ENCODE measurements around the gene NPM3. TPM values are rescaled to one million over a fixed set of nuclear protein-coding genes. Genes with fewer than 3 reads are reported as not detected.

Gene NPM3
- total and polyA plus RNA-seq, 8 donors, result 30.7 to 54.9 (median 51.2) TPM

- Histone ChIP-seq H3K36me3 (no peaks in the 10 kb centered on the region), H3K27ac (no peak overlapping the region), H3K4me1 (peaks cover 19 to 68% of the 10 kb centered on the region in 2 donors), H3K27me3 (peaks cover 36 to 71% of the 10 kb centered on the region in 2 donors), H3K9me3 (no peaks in the 10 kb centered on the region), H3K4me3 (no peak overlapping the region)
- intact Hi-C loops (cut with DNase I), result loop anchor here in 1 of 2 donors (10.0 kb wide), 1 partner anchor 173 kb away; no protein-coding TSS in a partner anchor
- no peak for ATAC-seq
- TF ChIP-seq, protein P1, sequence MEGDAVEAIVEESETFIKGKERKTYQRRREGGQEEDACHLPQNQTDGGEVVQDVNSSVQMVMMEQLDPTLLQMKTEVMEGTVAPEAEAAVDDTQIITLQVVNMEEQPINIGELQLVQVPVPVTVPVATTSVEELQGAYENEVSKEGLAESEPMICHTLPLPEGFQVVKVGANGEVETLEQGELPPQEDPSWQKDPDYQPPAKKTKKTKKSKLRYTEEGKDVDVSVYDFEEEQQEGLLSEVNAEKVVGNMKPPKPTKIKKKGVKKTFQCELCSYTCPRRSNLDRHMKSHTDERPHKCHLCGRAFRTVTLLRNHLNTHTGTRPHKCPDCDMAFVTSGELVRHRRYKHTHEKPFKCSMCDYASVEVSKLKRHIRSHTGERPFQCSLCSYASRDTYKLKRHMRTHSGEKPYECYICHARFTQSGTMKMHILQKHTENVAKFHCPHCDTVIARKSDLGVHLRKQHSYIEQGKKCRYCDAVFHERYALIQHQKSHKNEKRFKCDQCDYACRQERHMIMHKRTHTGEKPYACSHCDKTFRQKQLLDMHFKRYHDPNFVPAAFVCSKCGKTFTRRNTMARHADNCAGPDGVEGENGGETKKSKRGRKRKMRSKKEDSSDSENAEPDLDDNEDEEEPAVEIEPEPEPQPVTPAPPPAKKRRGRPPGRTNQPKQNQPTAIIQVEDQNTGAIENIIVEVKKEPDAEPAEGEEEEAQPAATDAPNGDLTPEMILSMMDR (IDR thresholded peaks at IDR 0.05), result no peak
- DNase-seq, result peak in 1 of 4 donors; percentile 49
These were observed 5.0 kb downstream of the NPM3 start for GRCh38 chr10:101778151-101778780.

DNA sequence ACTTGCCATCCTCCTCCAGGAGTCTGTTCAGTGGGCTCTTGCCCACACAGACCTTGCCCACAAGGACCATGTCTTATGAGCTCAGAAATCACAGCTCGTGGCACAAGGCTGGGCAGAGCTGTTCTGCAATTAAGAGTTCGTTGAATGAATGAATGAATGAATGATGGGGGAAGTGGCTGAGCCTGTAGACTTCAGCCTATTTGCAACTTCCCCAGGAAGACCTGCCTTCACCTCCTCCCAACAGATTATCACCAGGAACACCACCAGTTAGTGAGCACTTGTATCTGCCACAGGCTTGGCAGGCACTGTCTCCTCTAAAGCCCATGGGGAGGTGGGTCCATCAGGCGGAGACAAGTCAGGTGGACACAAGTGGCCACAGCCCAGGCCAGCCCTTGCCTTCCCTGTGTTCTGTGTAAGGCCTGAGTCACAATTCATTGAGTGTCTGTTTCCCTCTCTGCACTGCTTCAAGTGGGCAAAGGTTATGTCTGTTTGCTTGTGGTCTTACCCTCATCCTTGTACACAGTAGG, 5.6 kb downstream of the NPM3 start:
- H3K27me3 ChIP-seq, result peaks cover 42 to 76% of the 10 kb centered on the region in 2 donors
- DNase-seq, result peak in 1 of 4 donors; percentile 65
- no peaks in the 10 kb centered on the region for H3K9me3 ChIP-seq
- H3K36me3 ChIP-seq, result no peaks in the 10 kb centered on the region
- peak; percentile 29 for ATAC-seq
- TF ChIP-seq, protein P1 (IDR thresholded peaks at IDR 0.05), result no peak
- H3K27ac ChIP-seq, result no peak overlapping the region
- H3K4me3 ChIP-seq, result no peak overlapping the region
- intact Hi-C loops (cut with DNase I), result loop anchor here in 1 of 2 donors (10.0 kb wide), 1 partner anchor 173 kb away; no protein-coding TSS in a partner anchor
- peaks cover 17 to 64% of the 10 kb centered on the region in 2 donors for H3K4me1 ChIP-seq

DNA sequence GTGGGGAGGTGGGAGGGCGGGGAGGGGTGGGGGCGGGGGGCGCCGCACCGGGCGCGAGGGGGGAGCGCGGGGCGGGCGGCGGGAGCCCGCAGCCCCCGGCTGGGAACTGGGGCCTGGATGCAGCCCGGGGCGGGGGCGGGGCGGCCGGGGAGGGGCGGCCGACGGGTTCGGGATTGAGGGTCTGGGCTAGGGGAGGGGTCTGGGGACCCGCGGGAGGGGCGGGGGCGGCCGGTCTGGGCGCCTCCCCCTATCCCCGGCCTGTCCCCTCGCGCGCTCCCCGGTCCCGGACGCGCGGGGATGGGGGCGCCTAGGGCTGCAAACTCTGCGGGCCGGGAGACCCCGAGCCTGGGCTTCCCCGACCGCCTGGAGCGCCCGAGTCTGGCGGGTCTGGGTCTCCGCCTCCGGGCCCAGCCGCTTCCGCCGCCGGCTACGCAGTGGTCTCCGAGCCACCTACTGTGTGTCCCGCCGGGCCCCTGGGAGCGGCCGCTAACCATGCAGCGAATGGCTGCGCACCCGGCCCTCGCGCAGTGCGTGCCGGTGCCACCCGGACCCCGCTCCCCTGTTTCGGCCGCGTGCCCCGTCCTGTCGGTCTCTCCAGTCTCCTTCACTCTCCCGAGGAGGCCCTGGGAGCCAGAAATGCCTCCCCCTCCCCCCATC, 7.0 kb downstream of the NPM3 start:
- H3K9me3 ChIP-seq, result no peaks in the 10 kb centered on the region
- peak in 1 of 4 donors; percentile 81 for DNase-seq
- peaks cover 56 to 90% of the 10 kb centered on the region in 2 donors for H3K27me3 ChIP-seq
- no peak overlapping the region for H3K27ac ChIP-seq
- TF ChIP-seq, protein P1 (IDR thresholded peaks at IDR 0.05), result no peak
- peaks cover 15 to 51% of the 10 kb centered on the region in 2 donors for H3K4me1 ChIP-seq
- H3K36me3 ChIP-seq, result no peaks in the 10 kb centered on the region
- no peak for ATAC-seq
- no peak overlapping the region for H3K4me3 ChIP-seq
- intact Hi-C loops (cut with DNase I), result loop anchor here in 1 of 2 donors (10.0 kb wide), 1 partner anchor 171 kb away; no protein-coding TSS in a partner anchor

DNA sequence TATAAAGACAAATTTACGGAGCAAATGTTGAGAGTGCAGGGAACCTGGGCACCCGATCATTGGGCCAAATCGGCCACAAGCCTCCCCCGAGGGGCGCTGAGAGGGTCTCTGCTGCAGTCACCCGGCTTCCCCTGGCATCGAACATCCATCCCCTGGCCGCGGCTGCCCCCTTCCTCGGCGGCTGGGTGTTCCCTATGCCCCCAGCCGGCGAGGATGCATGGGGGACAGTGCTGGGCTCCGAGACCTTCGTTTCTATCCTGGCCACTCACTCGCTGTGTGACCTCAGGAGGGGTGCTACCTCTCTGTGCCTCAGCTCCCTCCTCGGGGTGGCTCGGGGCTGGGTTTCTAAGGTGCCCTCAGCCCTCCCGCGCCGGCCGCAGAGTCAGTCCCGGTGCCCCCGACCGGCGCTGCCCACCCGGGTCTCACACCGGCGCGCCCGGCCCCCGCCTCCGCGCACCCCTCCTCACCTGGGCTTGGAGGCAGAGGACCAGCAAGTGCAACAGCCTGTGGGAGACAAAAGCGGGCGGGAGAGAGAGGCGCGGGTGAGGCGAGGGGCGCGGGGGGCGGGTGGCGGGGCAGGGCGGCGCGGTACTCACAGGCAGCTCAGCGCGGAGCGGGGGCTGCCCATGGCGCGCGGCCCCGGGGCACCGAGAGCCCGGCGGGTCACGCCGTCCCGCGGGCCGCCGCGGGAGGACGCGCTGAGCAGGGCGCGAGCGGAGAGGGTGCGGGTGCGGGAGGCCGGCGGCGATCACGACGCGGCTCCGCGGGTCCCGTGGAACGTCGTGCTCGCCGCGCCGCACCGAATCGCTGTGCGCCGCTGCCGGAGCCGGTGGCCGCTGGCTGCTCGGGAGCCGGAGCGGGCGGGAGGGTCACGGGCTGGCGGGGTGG, 7.7 kb downstream of the NPM3 start, which contains the start of gene FGF8:
TSS of gene FGF8 (minus strand) at position 842 of the 888 bp plus-strand sequence. CDS start at position 628, 214 bp downstream.
- H3K36me3 ChIP-seq, result no peaks in the 10 kb centered on the region
- peaks cover 62 to 98% of the 10 kb centered on the region in 2 donors for H3K27me3 ChIP-seq
- H3K9me3 ChIP-seq, result no peaks in the 10 kb centered on the region
- TF ChIP-seq, protein P1 (IDR thresholded peaks at IDR 0.05), result no peak
- no peak within 1 kb of the TSS for H3K27ac ChIP-seq
- H3K4me1 ChIP-seq, result peaks cover 15 to 43% of the 10 kb centered on the region in 2 donors
- intact Hi-C loops (cut with DNase I), result loop anchor here in 1 of 2 donors (10.0 kb wide), 1 partner anchor 171 kb away; no protein-coding TSS in a partner anchor
- ATAC-seq (no peak), DNase-seq (peak in 1 of 4 donors; percentile 54)
- no peak within 1 kb of the TSS for H3K4me3 ChIP-seq

All from left lung (tissue), 10 donors.